HEK293T (cell line): ENCODE results near the gene CDCA3.

Experiments
- ARNT ChIP-seq: fragments of 450-650 bp; IDR thresholded peaks from 2 replicates; pipeline ENCODE4 v1.6.1; 2017; ENCODE audit warnings: mild to moderate bottlenecking
- BHLHE40 ChIP-seq: fragments of 450-650 bp; IDR thresholded peaks from 2 replicates; pipeline ENCODE4 v1.6.1; 2016; ENCODE audit warnings: mild to moderate bottlenecking, moderate library complexity, borderline replicate concordance
- PKNOX1 ChIP-seq: fragments of 450-650 bp; IDR thresholded peaks from 2 replicates; pipeline ENCODE4 v1.6.1; 2016
- SP1 ChIP-seq: fragments of 450-650 bp; IDR thresholded peaks from 2 replicates; pipeline ENCODE4 v1.6.1; 2017
- SUZ12 ChIP-seq: fragments of 450-650 bp; IDR thresholded peaks from 2 replicates; pipeline ENCODE4 v1.6.1; 2016; ENCODE audit warnings: mild to moderate bottlenecking
- ZNF384 ChIP-seq: fragments of 450-650 bp; IDR thresholded peaks from 2 replicates; pipeline ENCODE4 v1.6.1; 2016

GRCh38 chr12:6830286-6830890 lies 20.7 kb downstream of the CDCA3 start:
- no peak for TF ChIP-seq ARNT
- no peak for TF ChIP-seq PKNOX1
- TF ChIP-seq SP1, result no peak
- no peak for TF ChIP-seq ZNF384
- no peak for TF ChIP-seq SUZ12
- TF ChIP-seq BHLHE40, result no peak
